HG03558 (cell line): ENCODE measurements around the gene NPEPPS.
"Not testable (repeated sequence)": the region's sequence is repeated elsewhere in the genome, so short reads cannot be mapped to it uniquely, and the experiment has no call there.

Source experiments
- ATAC-seq: cut with Tn5 transposase; IDR thresholded peaks from one replicate; pipeline ENCODE4 v1.9.1; 2021; ENCODE audit warnings: moderate number of reproducible peaks; ENCODE audit not compliant: unreplicated experiment; ENCODE audit errors: extremely low read depth

The NPEPPS gene

GRCh38 chr17:47560517-47561043 lies 29.7 kb downstream of the NPEPPS start:
- ATAC-seq, result not testable (repeated sequence)

- ATAC-seq, result not testable (repeated sequence)
These were observed 30.9 kb downstream of the NPEPPS start for GRCh38 chr17:47561698-47562405.

GRCh38 chr17:47562406-47562705 lies 31.4 kb downstream of the NPEPPS start:
- ATAC-seq, result not testable (repeated sequence)

- ATAC-seq, result not testable (repeated sequence)
These were observed 36.4 kb downstream of the NPEPPS start for GRCh38 chr17:47567261-47567660.

GRCh38 chr17:47572561-47572960 lies 41.7 kb downstream of the NPEPPS start:
- not testable (repeated sequence) for ATAC-seq

- not testable (repeated sequence) for ATAC-seq
These were observed 51.5 kb downstream of the NPEPPS start for GRCh38 chr17:47582416-47582815.

GRCh38 chr17:47586378-47587055 lies 55.6 kb downstream of the NPEPPS start:
- ATAC-seq, result not testable (repeated sequence)

- ATAC-seq, result not testable (repeated sequence)
These were observed 62.6 kb downstream of the NPEPPS start for GRCh38 chr17:47593522-47593921.

GRCh38 chr17:47603830-47604597 lies 73.1 kb downstream of the NPEPPS start:
- ATAC-seq, result no peak

GRCh38 chr17:47604598-47604927 lies 73.7 kb downstream of the NPEPPS start:
- ATAC-seq, result no peak

GRCh38 chr17:47605011-47605410 lies 74.1 kb downstream of the NPEPPS start:
- no peak for ATAC-seq

GRCh38 chr17:47607481-47607880 lies 76.6 kb downstream of the NPEPPS start:
- ATAC-seq, result no peak

- no peak for ATAC-seq
These were observed 80.8 kb downstream of the NPEPPS start for GRCh38 chr17:47611372-47612350.

GRCh38 chr17:47615766-47616424 lies 85.0 kb downstream of the NPEPPS start:
- ATAC-seq, result no peak

- no peak for ATAC-seq
These were observed 87.5 kb downstream of the NPEPPS start for GRCh38 chr17:47618410-47618809.

GRCh38 chr17:47620503-47621245 lies 89.8 kb downstream of the NPEPPS start:
- no peak for ATAC-seq

- no peak for ATAC-seq
These were observed 90.6 kb downstream of the NPEPPS start for GRCh38 chr17:47621293-47622179.

- ATAC-seq, result no peak
These were observed 91.3 kb downstream of the NPEPPS start for GRCh38 chr17:47622180-47622549.
